GM19395 (cell line): ENCODE results near the gene FAM135A.
"Not testable (repeated sequence)": the region's sequence is repeated elsewhere in the genome, so short reads cannot be mapped to it uniquely, and the experiment has no call there.

ENCODE experiments used
- ATAC-seq: cut with Tn5 transposase; IDR thresholded peaks from one replicate; pipeline ENCODE4 v1.9.1; 2021; ENCODE audit warnings: mild to moderate bottlenecking, moderate library complexity; ENCODE audit not compliant: unreplicated experiment

FAM135A gene

DNA sequence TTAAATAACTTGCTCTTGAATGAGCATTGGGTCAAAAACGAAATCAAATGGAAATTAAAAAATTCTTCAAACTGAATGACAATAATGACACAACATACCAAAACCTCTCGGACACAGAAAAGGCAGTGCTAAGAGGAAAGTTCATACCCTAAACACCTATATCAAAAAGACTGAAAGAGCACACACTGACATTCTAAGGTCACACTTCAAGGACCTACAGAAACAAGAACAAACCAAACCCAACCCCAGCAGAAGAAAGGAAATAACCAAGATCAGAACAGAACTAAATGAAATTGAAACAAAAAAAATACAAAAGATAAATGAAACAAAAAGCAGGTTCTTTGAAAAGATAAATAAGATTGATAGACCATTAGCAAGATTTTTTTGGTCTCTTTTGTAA is 194.1 kb downstream of the FAM135A start:
- not testable (repeated sequence) for ATAC-seq

DNA sequence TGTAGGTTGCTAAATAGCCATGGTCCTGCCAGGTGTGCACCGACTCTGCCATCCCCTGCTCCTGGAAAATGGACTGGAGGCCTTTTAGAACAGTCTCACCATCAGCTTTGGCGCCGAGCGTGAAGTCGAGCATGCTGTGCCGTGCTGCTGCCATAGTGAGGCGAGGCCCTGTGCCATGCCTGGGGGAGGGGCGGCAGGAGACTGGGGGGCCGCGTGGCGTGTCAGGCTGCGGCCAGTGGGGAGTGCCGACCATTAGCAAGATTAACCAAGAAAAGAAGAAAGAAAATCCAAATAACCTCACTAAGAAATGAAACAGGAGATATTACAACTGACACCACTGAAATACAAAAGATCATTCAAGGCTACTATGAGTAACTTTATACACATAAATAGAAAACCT is 195.9 kb downstream of the FAM135A start:
- ATAC-seq: not testable (repeated sequence)
